ENCODE results near the gene WDFY4.

The WDFY4 gene

DNA sequence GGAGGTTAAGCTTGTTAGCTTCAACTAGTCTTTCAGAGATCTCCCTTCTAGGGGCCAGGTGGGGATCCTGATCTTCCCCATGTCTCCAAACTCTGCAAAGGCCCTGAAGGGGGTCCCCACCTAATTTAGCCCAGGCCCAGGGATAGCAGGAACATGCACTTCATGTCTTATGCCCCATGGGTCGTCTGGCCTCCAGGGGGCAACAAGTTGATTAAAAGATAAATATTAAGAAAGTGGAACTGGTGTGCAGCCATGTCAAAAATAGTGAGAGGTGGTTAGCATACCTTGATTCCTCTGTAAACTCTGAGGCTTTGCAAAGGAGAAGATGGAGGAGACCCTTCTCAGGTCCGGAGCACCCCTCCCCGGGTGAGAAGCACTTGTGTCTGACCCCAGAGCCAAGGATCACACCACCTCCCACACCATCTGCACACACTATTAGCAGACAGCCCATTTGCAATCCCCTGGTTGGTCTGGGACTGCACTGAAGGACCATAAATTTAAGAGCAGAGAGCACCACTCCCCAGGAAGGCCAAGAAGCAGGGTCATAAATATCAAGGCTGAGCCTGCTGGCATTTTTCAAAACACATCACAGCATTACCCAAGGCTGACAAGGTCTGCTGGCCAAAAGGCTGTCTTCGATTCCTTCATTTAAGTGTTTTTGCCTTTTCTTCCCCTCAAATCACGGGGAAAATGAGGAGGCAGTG lies 299.1 kb downstream of the WDFY4 start:
- DNase-seq (ENCODE audit: extremely low spot score) = no peak
- POLR2A ChIA-PET = no interaction called here
- no peak for TF ChIP-seq BHLHE40 (IDR thresholded peaks at IDR 0.05; ENCODE audit: borderline replicate concordance)
- TF ChIP-seq FOXK2 (IDR thresholded peaks at IDR 0.05) = no peak
- no peak for TF ChIP-seq FOXA1 (IDR thresholded peaks at IDR 0.05)
- TF ChIP-seq, protein P1, sequence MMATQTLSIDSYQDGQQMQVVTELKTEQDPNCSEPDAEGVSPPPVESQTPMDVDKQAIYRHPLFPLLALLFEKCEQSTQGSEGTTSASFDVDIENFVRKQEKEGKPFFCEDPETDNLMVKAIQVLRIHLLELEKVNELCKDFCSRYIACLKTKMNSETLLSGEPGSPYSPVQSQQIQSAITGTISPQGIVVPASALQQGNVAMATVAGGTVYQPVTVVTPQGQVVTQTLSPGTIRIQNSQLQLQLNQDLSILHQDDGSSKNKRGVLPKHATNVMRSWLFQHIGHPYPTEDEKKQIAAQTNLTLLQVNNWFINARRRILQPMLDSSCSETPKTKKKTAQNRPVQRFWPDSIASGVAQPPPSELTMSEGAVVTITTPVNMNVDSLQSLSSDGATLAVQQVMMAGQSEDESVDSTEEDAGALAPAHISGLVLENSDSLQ (IDR thresholded peaks at IDR 0.05) = no peak
- no peak for TF ChIP-seq NFRKB (IDR thresholded peaks at IDR 0.05)
- no peak for TF ChIP-seq SUZ12 (IDR thresholded peaks at IDR 0.05)
- TF ChIP-seq TARDBP (IDR thresholded peaks at IDR 0.05) = no peak
- TF ChIP-seq ZNF384 (IDR thresholded peaks at IDR 0.05) = no peak
- no peak for TF ChIP-seq HDGF (IDR thresholded peaks at IDR 0.05; ENCODE audit: borderline replicate concordance)
- CTCF ChIA-PET = no interaction called here

DNA sequence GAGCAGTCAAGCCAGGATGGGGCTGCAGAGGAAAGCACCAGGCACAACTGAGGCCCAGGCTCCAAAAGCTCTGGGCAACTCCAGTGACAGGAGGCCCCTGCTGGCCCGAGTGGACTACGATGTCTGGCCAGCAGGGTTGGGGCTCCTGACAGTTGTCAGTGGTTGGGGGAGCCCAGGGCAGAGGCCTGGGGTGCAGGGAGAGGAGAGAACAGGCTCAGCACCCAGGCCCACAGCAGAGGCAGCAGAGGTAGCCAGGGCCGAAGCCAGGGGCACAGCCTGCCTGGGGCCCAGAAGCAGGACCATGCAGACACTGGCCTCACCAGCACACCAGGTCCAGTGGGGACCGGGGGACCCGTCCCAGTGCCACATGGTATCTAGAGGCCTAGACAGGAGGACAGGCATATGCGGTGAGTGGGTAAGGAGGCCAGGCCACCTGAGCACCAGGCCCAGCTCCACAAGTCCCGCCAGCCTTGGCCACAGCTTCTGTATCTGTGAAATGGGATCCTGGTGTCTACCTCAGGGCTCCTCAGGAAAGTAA lies 301.0 kb downstream of the WDFY4 start:
- ChIA-PET POLR2A (no interaction called here), CTCF (no interaction called here)
- no peak for DNase-seq (ENCODE audit: extremely low spot score)
- TF ChIP-seq ELF4 (IDR thresholded peaks at IDR 0.05) = no peak
- TF ChIP-seq FOXA1 (IDR thresholded peaks at IDR 0.05) = no peak
- no peak for TF ChIP-seq CTBP1 (IDR thresholded peaks at IDR 0.05; ENCODE audit: borderline replicate concordance)
- TF ChIP-seq BHLHE40 (IDR thresholded peaks at IDR 0.05; ENCODE audit: borderline replicate concordance) = no peak
- no peak for TF ChIP-seq SP1 (IDR thresholded peaks at IDR 0.05)
- no peak for TF ChIP-seq FOXK2 (IDR thresholded peaks at IDR 0.05)
- TF ChIP-seq, protein P1 (IDR thresholded peaks at IDR 0.05) = no peak
- TF ChIP-seq L3MBTL2 (conservative IDR thresholded peaks at IDR 0.05) = no peak
- TF ChIP-seq FOXM1 (IDR thresholded peaks at IDR 0.05; ENCODE audit: borderline replicate concordance) = no peak

DNA sequence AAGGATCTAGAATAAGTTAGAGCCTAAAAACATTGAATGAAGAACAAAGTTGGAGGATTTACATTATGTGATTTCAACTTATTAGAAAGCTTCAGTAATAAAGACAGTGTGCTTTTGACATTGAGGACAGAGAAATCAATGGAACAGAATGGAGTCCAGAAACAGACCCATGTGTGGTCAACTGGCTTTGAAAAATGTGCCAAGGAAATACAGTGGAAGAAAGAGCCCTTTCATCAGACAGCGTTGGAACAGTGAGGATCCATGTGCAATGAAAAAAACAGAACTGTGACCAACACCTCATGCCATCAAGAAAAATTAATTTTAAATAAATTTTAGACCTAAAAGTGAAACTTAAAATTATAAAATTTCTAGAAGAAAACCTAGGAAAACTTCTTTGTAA lies 305.6 kb downstream of the WDFY4 start:
- POLR2A ChIA-PET = interaction anchor here (0.7 kb wide), 1 partner anchor 372 kb away, joined by 3 read pairs; no protein-coding TSS in a partner anchor
- CTCF ChIA-PET = no interaction called here
- no peak for DNase-seq (ENCODE audit: extremely low spot score)
- TF ChIP-seq L3MBTL2 (conservative IDR thresholded peaks at IDR 0.05) = no peak
- TF ChIP-seq ARNT (IDR thresholded peaks at IDR 0.05) = no peak
- TF ChIP-seq BHLHE40 (IDR thresholded peaks at IDR 0.05; ENCODE audit: borderline replicate concordance) = no peak
- TF ChIP-seq NFRKB (IDR thresholded peaks at IDR 0.05) = no peak
- TF ChIP-seq TARDBP (IDR thresholded peaks at IDR 0.05) = no peak
- TF ChIP-seq ELF4 (IDR thresholded peaks at IDR 0.05) = no peak
- TF ChIP-seq ZNF384 (IDR thresholded peaks at IDR 0.05) = no peak

DNA sequence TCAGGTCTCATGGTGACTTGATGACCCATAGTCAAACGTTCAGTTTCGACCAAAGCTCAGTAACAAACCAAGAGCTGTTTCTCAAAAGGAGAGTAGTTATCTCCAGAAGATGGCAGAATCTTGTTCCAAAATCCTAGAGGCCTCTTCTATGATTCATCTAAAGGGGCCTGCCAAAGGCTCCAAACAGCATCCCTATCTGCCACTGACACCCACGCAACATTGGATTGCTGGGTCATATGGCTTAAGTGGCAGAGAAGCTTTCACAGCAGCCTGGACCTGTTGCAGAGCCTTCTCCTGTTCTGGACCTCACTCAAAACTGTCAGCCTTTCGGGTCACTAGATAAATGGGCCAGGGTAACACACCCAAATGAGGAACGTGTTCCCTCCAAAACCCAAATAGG lies 309.0 kb downstream of the WDFY4 start:
- CTCF ChIA-PET = no interaction called here
- POLR2A ChIA-PET = no interaction called here
- DNase-seq (ENCODE audit: extremely low spot score) = no peak
- TF ChIP-seq NFRKB (IDR thresholded peaks at IDR 0.05) (no peak), CTBP1 (IDR thresholded peaks at IDR 0.05; ENCODE audit: borderline replicate concordance) (no peak), LEF1 (IDR thresholded peaks at IDR 0.05; ENCODE audit: borderline replicate concordance) (no peak), FOXA1 (IDR thresholded peaks at IDR 0.05) (no peak), FOXM1 (IDR thresholded peaks at IDR 0.05; ENCODE audit: borderline replicate concordance) (no peak)

DNA sequence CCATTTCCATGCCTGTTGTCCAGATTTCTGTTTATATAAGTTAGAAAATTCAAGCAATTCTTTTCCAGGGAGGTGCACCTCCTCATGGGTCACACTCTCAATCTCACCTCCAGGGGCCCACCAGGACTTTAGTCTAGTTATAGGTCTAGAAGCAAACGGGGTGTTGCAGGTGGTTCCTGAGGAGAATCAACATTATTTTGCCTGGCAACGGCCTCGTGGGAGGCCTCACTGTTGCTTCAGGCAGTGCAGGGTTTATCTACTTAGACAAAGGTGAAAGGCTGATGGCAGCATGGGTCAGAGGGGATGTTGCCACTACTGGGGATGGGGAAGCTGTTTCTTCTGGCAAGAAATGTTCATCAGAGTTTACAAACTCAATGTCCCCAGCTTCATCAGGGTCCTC lies 311.7 kb downstream of the WDFY4 start:
- DNase-seq (ENCODE audit: extremely low spot score) = no peak

DNA sequence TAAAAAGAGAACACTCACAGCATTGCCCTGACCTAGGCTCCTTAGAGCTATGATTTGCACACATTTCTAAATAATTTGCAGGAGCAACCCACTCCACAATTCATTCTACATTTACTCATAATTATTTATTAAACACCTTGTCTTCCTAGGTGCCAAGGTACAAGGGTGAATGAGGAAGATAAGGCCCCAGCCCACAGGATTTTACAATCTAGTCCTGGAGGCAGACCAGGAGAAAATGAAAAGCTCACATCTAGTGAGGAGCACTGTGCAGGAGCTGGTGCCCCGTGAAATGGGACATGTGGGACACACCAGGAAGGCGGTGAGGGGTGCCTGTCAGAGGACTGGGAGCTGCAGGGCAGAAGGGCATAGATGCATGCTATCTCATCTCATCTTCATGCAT lies 314.7 kb downstream of the WDFY4 start:
- ChIA-PET CTCF (no interaction called here), POLR2A (no interaction called here)

More for the DNA sequence above, 311.7 kb downstream of the WDFY4 start:
- ChIA-PET CTCF (no interaction called here), POLR2A (no interaction called here)
- TF ChIP-seq HDGF (IDR thresholded peaks at IDR 0.05; ENCODE audit: borderline replicate concordance) (no peak), FOXK2 (IDR thresholded peaks at IDR 0.05) (no peak), CTBP1 (IDR thresholded peaks at IDR 0.05; ENCODE audit: borderline replicate concordance) (no peak), ELF4 (IDR thresholded peaks at IDR 0.05) (no peak), LEF1 (IDR thresholded peaks at IDR 0.05; ENCODE audit: borderline replicate concordance) (no peak), SP1 (IDR thresholded peaks at IDR 0.05) (no peak), FOXA1 (IDR thresholded peaks at IDR 0.05) (no peak), BHLHE40 (IDR thresholded peaks at IDR 0.05; ENCODE audit: borderline replicate concordance) (no peak), L3MBTL2 (conservative IDR thresholded peaks at IDR 0.05) (no peak), FOXM1 (IDR thresholded peaks at IDR 0.05; ENCODE audit: borderline replicate concordance) (no peak), ARNT (IDR thresholded peaks at IDR 0.05) (no peak), SUZ12 (IDR thresholded peaks at IDR 0.05) (no peak), ZNF384 (IDR thresholded peaks at IDR 0.05) (no peak), TARDBP (IDR thresholded peaks at IDR 0.05) (no peak)
- TF ChIP-seq, protein P1 (IDR thresholded peaks at IDR 0.05) = no peak

More for the DNA sequence above, 314.7 kb downstream of the WDFY4 start:
- TF ChIP-seq ARNT (IDR thresholded peaks at IDR 0.05) (no peak), LEF1 (IDR thresholded peaks at IDR 0.05; ENCODE audit: borderline replicate concordance) (no peak), BHLHE40 (IDR thresholded peaks at IDR 0.05; ENCODE audit: borderline replicate concordance) (no peak), NFRKB (IDR thresholded peaks at IDR 0.05) (no peak), L3MBTL2 (conservative IDR thresholded peaks at IDR 0.05) (no peak), FOXM1 (IDR thresholded peaks at IDR 0.05; ENCODE audit: borderline replicate concordance) (no peak)
- no peak for DNase-seq (ENCODE audit: extremely low spot score)

All from HEK293T (cell line).